GM12875 (cell line): ENCODE measurements around the gene VGLL2.

Experiments used
- H3K4me3 ChIP-seq: one replicate; pipeline ENCODE4 v1.5.1; 2011; ENCODE audit warnings: low read depth, low read length, control low read depth
- CTCF ChIP-seq: IDR thresholded peaks from 2 replicates; pipeline ENCODE4 v1.5.1; 2011; ENCODE audit warnings: low read depth, mild to moderate bottlenecking, control low read depth, inconsistent platforms, low read length, moderate library complexity, borderline replicate concordance; ENCODE audit not compliant: insufficient read depth

Gene VGLL2

GRCh38 chr6:117269638-117270054 lies 4.3 kb downstream of the VGLL2 start:
- no peak overlapping the region for H3K4me3 ChIP-seq
- no peak for TF ChIP-seq CTCF

- no peak overlapping the region for H3K4me3 ChIP-seq
- TF ChIP-seq CTCF, result no peak
Observed at GRCh38 chr6:117270055-117270842, 4.9 kb downstream of the VGLL2 start.

- TF ChIP-seq CTCF, result no peak
- no peak overlapping the region for H3K4me3 ChIP-seq
Observed at GRCh38 chr6:117270843-117271507, 5.6 kb downstream of the VGLL2 start.

- no peak overlapping the region for H3K4me3 ChIP-seq
- TF ChIP-seq CTCF, result no peak
Observed at GRCh38 chr6:117272032-117272866, 6.9 kb downstream of the VGLL2 start.

- TF ChIP-seq CTCF, result no peak
- no peak overlapping the region for H3K4me3 ChIP-seq
Observed at GRCh38 chr6:117272891-117273290, 7.5 kb downstream of the VGLL2 start.

- no peak overlapping the region for H3K4me3 ChIP-seq
- no peak for TF ChIP-seq CTCF
Observed at GRCh38 chr6:117275205-117275604, 9.8 kb downstream of the VGLL2 start.
